HepG2 (cell line): ENCODE results near the gene YKT6. TPM values are rescaled to one million over a fixed set of nuclear protein-coding genes. Genes with fewer than 3 reads are reported as not detected.

Source experiments
- ATAC-seq: fragments of 200-7000 bp; cut with Tn5 transposase; 3 replicates; pipeline ENCODE4 v1.9.1; 2020; ENCODE audit warnings: mild to moderate bottlenecking, moderate library complexity
- BruUV-seq: library from RNA; stranded (reverse); fragments of 400-500 nt; replicated peaks from 2 replicates; lab custom pipeline; 2021; lab: Mats Ljungman, UMichigan
- CTCF ChIA-PET: fragments of 300-600 bp; formaldehyde crosslinking; extraction: SDS; loops from one replicate; lab custom pipeline; 2021; ENCODE audit warnings: low total read pairs, inconsistent platforms, low intra/inter-chr PET ratio; lab: Yijun Ruan, JAX
- POLR2A ChIA-PET: fragments of 350-600 bp; sonication (Branson Sonifier 250); formaldehyde crosslinking; loops from one replicate; lab custom pipeline; 2020; ENCODE audit warnings: antibody characterized with exemption, inconsistent platforms; lab: Yijun Ruan, JAX
- DNase-seq: peaks from one replicate; pipeline ENCODE4 v3.0.0-alpha.2; 2015; ENCODE audit warnings: low spot score
- FAIRE-seq: peaks from 3 replicates; lab custom pipeline; 2011; peaks lifted over from hg19 to GRCh38; lab: Jason Lieb, UNC
- H2AFZ ChIP-seq: one replicate; pipeline ENCODE4 v1.6.1; 2011; ENCODE audit warnings: low read length, inconsistent platforms
- H3K27ac ChIP-seq: fragments of 300-600 bp; 3 replicates; pipeline ENCODE4 v1.8.0; 2011; ENCODE audit warnings: mixed run types, mild to moderate bottlenecking, mixed read lengths, low read length, inconsistent platforms; ENCODE audit not compliant: insufficient read depth; ENCODE audit errors: extremely low read length
- H3K27me3 ChIP-seq, 2 experiments: fragments of 200-600 bp in 1 of 2; 2 replicates in 1 of 2; 3 replicates in 1 of 2; pipeline versions ENCODE4 v1.6.0 to v1.8.0; 2011; ENCODE audit warnings: low read length in 2 of 2, mild to moderate bottlenecking in 2 of 2, moderate library complexity in 2 of 2, inconsistent platforms in 1 of 2; ENCODE audit not compliant: insufficient read depth in 2 of 2, control insufficient read depth in 1 of 2
- H3K36me3 ChIP-seq, 2 experiments: fragments of 200-600 bp in 1 of 2; replicated peaks in 1 of 2; 2 replicates in 1 of 2; 3 replicates in 1 of 2; pipeline versions ENCODE4 v1.5.1 to v1.8.0; 2011; ENCODE audit warnings: low read length in 2 of 2, inconsistent platforms in 1 of 2; ENCODE audit not compliant: insufficient read depth in 2 of 2, control insufficient read depth in 1 of 2
- H3K4me1 ChIP-seq: 2 replicates; pipeline ENCODE4 v1.5.1; 2012; ENCODE audit warnings: low read length, inconsistent platforms; ENCODE audit not compliant: insufficient read depth
- H3K4me2 ChIP-seq: 2 replicates; pipeline ENCODE4 v1.6.0; 2011; ENCODE audit warnings: low read depth, low read length, inconsistent platforms
- H3K4me3 ChIP-seq, 3 experiments: fragments of 200-600 bp in 1 of 3; sonication (generic), shearing (Covaris generic) in 1 of 3; replicated peaks in 1 of 3; 2 replicates each; pipeline ENCODE4 v1.5.1; 2011 to 2016; ENCODE audit warnings: low read length in 3 of 3, inconsistent platforms in 2 of 3, low read depth in 2 of 3, mild to moderate bottlenecking in 2 of 3, control low read depth in 1 of 3, mixed read lengths in 1 of 3; ENCODE audit not compliant: insufficient read depth in 1 of 3
- H3K79me2 ChIP-seq: one replicate; pipeline ENCODE4 v1.6.1; 2011; ENCODE audit warnings: low read length, inconsistent platforms; ENCODE audit not compliant: insufficient read depth
- H3K9ac ChIP-seq: 2 replicates; pipeline ENCODE4 v1.6.0; 2011; ENCODE audit warnings: mild to moderate bottlenecking, low read depth, low read length, inconsistent platforms; ENCODE audit not compliant: insufficient read depth
- H3K9me3 ChIP-seq: 2 replicates; pipeline ENCODE4 v1.5.1; 2012; ENCODE audit warnings: mild to moderate bottlenecking, low read length
- H4K20me1 ChIP-seq: 2 replicates; pipeline ENCODE4 v1.6.0; 2011; ENCODE audit warnings: inconsistent platforms, mild to moderate bottlenecking, low read length, moderate library complexity; ENCODE audit not compliant: insufficient read depth
- ARHGAP35 ChIP-seq: sonication (generic); formaldehyde crosslinking; IDR thresholded peaks from 2 replicates; pipeline ENCODE4 v1.9.0; 2022; ENCODE audit warnings: mild to moderate bottlenecking, inconsistent platforms, moderate library complexity, missing genetic modification reagents, borderline replicate concordance
- FOSL1 ChIP-seq: sonication (generic); formaldehyde crosslinking; IDR thresholded peaks from 2 replicates; pipeline ENCODE4 v1.9.0; 2021; ENCODE audit warnings: missing genetic modification reagents, borderline replicate concordance
- GRHL1 ChIP-seq: sonication (generic); formaldehyde crosslinking; conservative IDR thresholded peaks from 2 replicates; pipeline ENCODE4 v1.8.0; 2022; ENCODE audit warnings: missing genetic modification reagents
- KLF12 ChIP-seq: sonication (generic); formaldehyde crosslinking; IDR thresholded peaks from 2 replicates; pipeline ENCODE4 v1.4.0; 2020; ENCODE audit warnings: missing genetic modification reagents, borderline replicate concordance
- MAFK ChIP-seq, 2 experiments: IDR thresholded peaks in 1 of 2; conservative IDR thresholded peaks in 1 of 2; 2 replicates each; pipeline ENCODE4 v1.6.1; 2011; ENCODE audit warnings: improper control_type of control experiment in 2 of 2, low read length in 2 of 2
- POLR2A ChIP-seq, 2 experiments: IDR thresholded peaks; 2 replicates each; pipeline ENCODE4 v1.6.1; 2011; ENCODE audit warnings: low read depth in 2 of 2, low read length in 2 of 2, mild to moderate bottlenecking in 1 of 2, moderate library complexity in 1 of 2; ENCODE audit not compliant: insufficient read depth in 1 of 2
- TP53 ChIP-seq: sonication (generic); formaldehyde crosslinking; conservative IDR thresholded peaks from 2 replicates; pipeline ENCODE4 v1.4.0; 2020; ENCODE audit warnings: missing genetic modification reagents
- WGBS: methylation state at CpG from one replicate; pipeline ENCODE4 v1.1.6; 2017; ENCODE audit warnings: low lambda C conversion rate; 5-methylcytosine and 5-hydroxymethylcytosine counted together
- in situ Hi-C: cut with HindIII; loops from 2 replicates; pipeline ENCODE4 v1.10.0; 2017; ENCODE audit warnings: low pct_unique_long_range_greater_than_20kb; ENCODE audit not compliant: extremely low pct_ligation_motif_present
- intact Hi-C: fragments of 100-400 bp; cut with micrococcal nuclease; formaldehyde crosslinking; loops from one replicate; pipeline ENCODE4 v1.10.0; 2022; ENCODE audit not compliant: unreplicated experiment
- polyA plus RNA-seq, 8 experiments: library from polyadenylated mRNA; depleted of rRNA in 3 of 8; stranded (reverse) in 7 of 8; unstranded in 1 of 8; fragments of >200 nt; fragmentation: Illumina TruSeq in 4 of 8; extraction: Trizol in 4 of 8; gene quantifications; 2 replicates each; pipeline versions ENCODE4 v1.2.1 to v1.2.3, GENCODE V29; 2011 to 2016; ENCODE audit warnings: low read depth in 4 of 8, missing spikeins in 1 of 8, mixed read lengths in 1 of 8; ENCODE audit not compliant: insufficient read depth in 1 of 8
- total RNA-seq, 5 experiments: library from RNA; depleted of rRNA; stranded (reverse); fragments of >200 nt; fragmentation: Illumina TruSeq; extraction: Trizol; gene quantifications; 2 replicates each; pipeline ENCODE4 v1.2.3, GENCODE V29; 2016; ENCODE audit warnings: low read depth in 1 of 5
- TF ChIP-seq, protein P1 (sequence below): sonication (generic); formaldehyde crosslinking; IDR thresholded peaks from 2 replicates; pipeline ENCODE4 v1.4.0; 2020; ENCODE audit warnings: missing genetic modification reagents
- TF ChIP-seq, protein P2 (sequence below): sonication (generic); formaldehyde crosslinking; IDR thresholded peaks from 2 replicates; pipeline ENCODE4 v1.5.0; 2020; ENCODE audit warnings: mild to moderate bottlenecking, missing genetic modification reagents, borderline replicate concordance
- TF ChIP-seq, protein P3 (sequence below): sonication (generic); formaldehyde crosslinking; IDR thresholded peaks from 2 replicates; pipeline ENCODE4 v1.4.0; 2020; ENCODE audit warnings: missing genetic modification reagents

YKT6 gene
- total and polyA plus RNA-seq, 2 of the 13 experiments (the other 11 are each of a cell fraction or from before 2014, with no cell fraction given), result 52.2 to 60.3 TPM

- intact Hi-C loops, result no loop called here
- no peaks in the 10 kb centered on the region for H3K36me3 ChIP-seq
- in situ Hi-C loops, result no loop called here
- H3K4me3 ChIP-seq, result no peak overlapping the region
- FAIRE-seq (no peak), ATAC-seq (no peak), DNase-seq (no peak)
- no peak overlapping the region for H3K4me2 ChIP-seq
- no peak overlapping the region for H3K9ac ChIP-seq
- no peak overlapping the region for H2AFZ ChIP-seq
- no peaks in the 10 kb centered on the region for H4K20me1 ChIP-seq
- H3K9me3 ChIP-seq, result no peaks in the 10 kb centered on the region
- 50% methylated on average over 9 of the region's 22 CpGs for WGBS
- CTCF ChIA-PET, result no interaction called here
- no peak overlapping the region for H3K27ac ChIP-seq
- no peaks in the 10 kb centered on the region for H3K79me2 ChIP-seq
- no peaks in the 10 kb centered on the region for H3K4me1 ChIP-seq
- BruUV-seq, result no TSS peak
- TF ChIP-seq, protein P1, sequence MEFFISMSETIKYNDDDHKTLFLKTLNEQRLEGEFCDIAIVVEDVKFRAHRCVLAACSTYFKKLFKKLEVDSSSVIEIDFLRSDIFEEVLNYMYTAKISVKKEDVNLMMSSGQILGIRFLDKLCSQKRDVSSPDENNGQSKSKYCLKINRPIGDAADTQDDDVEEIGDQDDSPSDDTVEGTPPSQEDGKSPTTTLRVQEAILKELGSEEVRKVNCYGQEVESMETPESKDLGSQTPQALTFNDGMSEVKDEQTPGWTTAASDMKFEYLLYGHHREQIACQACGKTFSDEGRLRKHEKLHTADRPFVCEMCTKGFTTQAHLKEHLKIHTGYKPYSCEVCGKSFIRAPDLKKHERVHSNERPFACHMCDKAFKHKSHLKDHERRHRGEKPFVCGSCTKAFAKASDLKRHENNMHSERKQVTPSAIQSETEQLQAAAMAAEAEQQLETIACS, result no peak
- TF ChIP-seq KLF12 (CRISPR knock-in tag) (no peak), POLR2A (IDR thresholded peaks at IDR 0.05; ENCODE audit: insufficient read depth in 1 of 2, low read depth in 2 of 2, low read length in 2 of 2) (no peak), GRHL1 (no peak), TP53 (CRISPR knock-in tag) (no peak), ARHGAP35 (CRISPR knock-in tag) (no peak), MAFK (conservative IDR thresholded peaks at IDR 0.05 in 1 of 2, IDR thresholded peaks at IDR 0.05 in 1 of 2; ENCODE audit: low read length in 2 of 2) (no peak), FOSL1 (CRISPR knock-in tag) (no peak)
- TF ChIP-seq, protein P2, sequence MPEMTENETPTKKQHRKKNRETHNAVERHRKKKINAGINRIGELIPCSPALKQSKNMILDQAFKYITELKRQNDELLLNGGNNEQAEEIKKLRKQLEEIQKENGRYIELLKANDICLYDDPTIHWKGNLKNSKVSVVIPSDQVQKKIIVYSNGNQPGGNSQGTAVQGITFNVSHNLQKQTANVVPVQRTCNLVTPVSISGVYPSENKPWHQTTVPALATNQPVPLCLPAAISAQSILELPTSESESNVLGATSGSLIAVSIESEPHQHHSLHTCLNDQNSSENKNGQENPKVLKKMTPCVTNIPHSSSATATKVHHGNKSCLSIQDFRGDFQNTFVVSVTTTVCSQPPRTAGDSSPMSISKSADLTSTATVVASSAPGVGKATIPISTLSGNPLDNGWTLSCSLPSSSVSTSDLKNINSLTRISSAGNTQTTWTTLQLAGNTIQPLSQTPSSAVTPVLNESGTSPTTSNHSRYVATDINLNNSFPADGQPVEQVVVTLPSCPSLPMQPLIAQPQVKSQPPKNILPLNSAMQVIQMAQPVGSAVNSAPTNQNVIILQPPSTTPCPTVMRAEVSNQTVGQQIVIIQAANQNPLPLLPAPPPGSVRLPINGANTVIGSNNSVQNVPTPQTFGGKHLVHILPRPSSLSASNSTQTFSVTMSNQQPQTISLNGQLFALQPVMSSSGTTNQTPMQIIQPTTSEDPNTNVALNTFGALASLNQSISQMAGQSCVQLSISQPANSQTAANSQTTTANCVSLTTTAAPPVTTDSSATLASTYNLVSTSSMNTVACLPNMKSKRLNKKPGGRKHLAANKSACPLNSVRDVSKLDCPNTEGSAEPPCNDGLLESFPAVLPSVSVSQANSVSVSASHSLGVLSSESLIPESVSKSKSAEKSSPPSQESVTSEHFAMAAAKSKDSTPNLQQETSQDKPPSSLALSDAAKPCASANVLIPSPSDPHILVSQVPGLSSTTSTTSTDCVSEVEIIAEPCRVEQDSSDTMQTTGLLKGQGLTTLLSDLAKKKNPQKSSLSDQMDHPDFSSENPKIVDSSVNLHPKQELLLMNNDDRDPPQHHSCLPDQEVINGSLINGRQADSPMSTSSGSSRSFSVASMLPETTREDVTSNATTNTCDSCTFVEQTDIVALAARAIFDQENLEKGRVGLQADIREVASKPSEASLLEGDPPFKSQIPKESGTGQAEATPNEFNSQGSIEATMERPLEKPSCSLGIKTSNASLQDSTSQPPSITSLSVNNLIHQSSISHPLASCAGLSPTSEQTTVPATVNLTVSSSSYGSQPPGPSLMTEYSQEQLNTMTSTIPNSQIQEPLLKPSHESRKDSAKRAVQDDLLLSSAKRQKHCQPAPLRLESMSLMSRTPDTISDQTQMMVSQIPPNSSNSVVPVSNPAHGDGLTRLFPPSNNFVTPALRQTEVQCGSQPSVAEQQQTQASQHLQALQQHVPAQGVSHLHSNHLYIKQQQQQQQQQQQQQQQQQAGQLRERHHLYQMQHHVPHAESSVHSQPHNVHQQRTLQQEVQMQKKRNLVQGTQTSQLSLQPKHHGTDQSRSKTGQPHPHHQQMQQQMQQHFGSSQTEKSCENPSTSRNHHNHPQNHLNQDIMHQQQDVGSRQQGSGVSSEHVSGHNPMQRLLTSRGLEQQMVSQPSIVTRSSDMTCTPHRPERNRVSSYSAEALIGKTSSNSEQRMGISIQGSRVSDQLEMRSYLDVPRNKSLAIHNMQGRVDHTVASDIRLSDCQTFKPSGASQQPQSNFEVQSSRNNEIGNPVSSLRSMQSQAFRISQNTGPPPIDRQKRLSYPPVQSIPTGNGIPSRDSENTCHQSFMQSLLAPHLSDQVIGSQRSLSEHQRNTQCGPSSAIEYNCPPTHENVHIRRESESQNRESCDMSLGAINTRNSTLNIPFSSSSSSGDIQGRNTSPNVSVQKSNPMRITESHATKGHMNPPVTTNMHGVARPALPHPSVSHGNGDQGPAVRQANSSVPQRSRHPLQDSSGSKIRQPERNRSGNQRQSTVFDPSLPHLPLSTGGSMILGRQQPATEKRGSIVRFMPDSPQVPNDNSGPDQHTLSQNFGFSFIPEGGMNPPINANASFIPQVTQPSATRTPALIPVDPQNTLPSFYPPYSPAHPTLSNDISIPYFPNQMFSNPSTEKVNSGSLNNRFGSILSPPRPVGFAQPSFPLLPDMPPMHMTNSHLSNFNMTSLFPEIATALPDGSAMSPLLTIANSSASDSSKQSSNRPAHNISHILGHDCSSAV, result no peak
- TF ChIP-seq, protein P3, sequence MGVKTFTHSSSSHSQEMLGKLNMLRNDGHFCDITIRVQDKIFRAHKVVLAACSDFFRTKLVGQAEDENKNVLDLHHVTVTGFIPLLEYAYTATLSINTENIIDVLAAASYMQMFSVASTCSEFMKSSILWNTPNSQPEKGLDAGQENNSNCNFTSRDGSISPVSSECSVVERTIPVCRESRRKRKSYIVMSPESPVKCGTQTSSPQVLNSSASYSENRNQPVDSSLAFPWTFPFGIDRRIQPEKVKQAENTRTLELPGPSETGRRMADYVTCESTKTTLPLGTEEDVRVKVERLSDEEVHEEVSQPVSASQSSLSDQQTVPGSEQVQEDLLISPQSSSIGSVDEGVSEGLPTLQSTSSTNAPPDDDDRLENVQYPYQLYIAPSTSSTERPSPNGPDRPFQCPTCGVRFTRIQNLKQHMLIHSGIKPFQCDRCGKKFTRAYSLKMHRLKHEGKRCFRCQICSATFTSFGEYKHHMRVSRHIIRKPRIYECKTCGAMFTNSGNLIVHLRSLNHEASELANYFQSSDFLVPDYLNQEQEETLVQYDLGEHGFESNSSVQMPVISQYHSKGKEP, result no peak
- POLR2A ChIA-PET, result no interaction called here
- H3K27me3 ChIP-seq, result peaks cover 24 to 90% of the 10 kb centered on the region in 2 experiments
Measured at GRCh38 chr7:44235582-44236332, 35.0 kb downstream of the YKT6 start.
